ENCODE data around the gene NPHP3.

DNA sequence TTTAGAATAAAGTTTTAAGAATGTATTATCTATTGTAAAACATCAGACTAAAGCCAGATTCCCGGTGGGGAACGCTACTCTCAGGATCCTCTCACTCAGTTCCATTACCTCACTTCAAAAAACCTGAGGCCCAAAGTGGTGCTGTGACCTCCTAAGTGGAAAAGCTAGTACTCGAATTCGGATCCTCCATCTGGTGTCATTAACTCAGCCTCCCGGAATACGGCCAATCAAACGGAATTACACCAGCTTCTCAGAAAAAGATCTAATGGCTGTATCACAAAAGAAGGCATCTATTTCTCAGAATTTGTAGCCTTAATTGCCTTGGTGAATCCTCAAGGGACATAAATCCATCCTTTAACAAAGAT, 63.2 kb downstream of the NPHP3 start:
- no peak for TF ChIP-seq EP300 (conservative IDR thresholded peaks at IDR 0.05; ENCODE audit: poor library complexity, severe bottlenecking)
- TF ChIP-seq, protein P1, sequence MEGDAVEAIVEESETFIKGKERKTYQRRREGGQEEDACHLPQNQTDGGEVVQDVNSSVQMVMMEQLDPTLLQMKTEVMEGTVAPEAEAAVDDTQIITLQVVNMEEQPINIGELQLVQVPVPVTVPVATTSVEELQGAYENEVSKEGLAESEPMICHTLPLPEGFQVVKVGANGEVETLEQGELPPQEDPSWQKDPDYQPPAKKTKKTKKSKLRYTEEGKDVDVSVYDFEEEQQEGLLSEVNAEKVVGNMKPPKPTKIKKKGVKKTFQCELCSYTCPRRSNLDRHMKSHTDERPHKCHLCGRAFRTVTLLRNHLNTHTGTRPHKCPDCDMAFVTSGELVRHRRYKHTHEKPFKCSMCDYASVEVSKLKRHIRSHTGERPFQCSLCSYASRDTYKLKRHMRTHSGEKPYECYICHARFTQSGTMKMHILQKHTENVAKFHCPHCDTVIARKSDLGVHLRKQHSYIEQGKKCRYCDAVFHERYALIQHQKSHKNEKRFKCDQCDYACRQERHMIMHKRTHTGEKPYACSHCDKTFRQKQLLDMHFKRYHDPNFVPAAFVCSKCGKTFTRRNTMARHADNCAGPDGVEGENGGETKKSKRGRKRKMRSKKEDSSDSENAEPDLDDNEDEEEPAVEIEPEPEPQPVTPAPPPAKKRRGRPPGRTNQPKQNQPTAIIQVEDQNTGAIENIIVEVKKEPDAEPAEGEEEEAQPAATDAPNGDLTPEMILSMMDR (IDR thresholded peaks at IDR 0.05; ENCODE audit: poor library complexity, severe bottlenecking): no peak
- no peak for TF ChIP-seq EZH2 (IDR thresholded peaks at IDR 0.05; ENCODE audit: borderline replicate concordance, insufficient read depth, low read length, poor library complexity, severe bottlenecking)
- TF ChIP-seq TAF1 (IDR thresholded peaks at IDR 0.05; ENCODE audit: low read depth): no peak
- no peak for TF ChIP-seq RAD21 (conservative IDR thresholded peaks at IDR 0.05)
- TF ChIP-seq, protein P2, sequence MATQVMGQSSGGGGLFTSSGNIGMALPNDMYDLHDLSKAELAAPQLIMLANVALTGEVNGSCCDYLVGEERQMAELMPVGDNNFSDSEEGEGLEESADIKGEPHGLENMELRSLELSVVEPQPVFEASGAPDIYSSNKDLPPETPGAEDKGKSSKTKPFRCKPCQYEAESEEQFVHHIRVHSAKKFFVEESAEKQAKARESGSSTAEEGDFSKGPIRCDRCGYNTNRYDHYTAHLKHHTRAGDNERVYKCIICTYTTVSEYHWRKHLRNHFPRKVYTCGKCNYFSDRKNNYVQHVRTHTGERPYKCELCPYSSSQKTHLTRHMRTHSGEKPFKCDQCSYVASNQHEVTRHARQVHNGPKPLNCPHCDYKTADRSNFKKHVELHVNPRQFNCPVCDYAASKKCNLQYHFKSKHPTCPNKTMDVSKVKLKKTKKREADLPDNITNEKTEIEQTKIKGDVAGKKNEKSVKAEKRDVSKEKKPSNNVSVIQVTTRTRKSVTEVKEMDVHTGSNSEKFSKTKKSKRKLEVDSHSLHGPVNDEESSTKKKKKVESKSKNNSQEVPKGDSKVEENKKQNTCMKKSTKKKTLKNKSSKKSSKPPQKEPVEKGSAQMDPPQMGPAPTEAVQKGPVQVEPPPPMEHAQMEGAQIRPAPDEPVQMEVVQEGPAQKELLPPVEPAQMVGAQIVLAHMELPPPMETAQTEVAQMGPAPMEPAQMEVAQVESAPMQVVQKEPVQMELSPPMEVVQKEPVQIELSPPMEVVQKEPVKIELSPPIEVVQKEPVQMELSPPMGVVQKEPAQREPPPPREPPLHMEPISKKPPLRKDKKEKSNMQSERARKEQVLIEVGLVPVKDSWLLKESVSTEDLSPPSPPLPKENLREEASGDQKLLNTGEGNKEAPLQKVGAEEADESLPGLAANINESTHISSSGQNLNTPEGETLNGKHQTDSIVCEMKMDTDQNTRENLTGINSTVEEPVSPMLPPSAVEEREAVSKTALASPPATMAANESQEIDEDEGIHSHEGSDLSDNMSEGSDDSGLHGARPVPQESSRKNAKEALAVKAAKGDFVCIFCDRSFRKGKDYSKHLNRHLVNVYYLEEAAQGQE (IDR thresholded peaks at IDR 0.05; ENCODE audit: borderline replicate concordance): no peak
